ENCODE measurements around the gene ERBB4.
A peak's percentile ranks its signal among the peaks of the same experiment; 100 is the strongest.

ERBB4 gene

GRCh38 chr2:211473116-211473515, 1065.5 kb downstream of the ERBB4 start:
- DNase-seq (ENCODE audit: extremely low spot score, insufficient read length, low read depth) (no peak), FAIRE-seq (no peak)

GRCh38 chr2:211469664-211470059, 1068.9 kb downstream of the ERBB4 start:
- DNase-seq (ENCODE audit: extremely low spot score, insufficient read length, low read depth) (no peak), FAIRE-seq (no peak)

- no peak for DNase-seq (ENCODE audit: extremely low spot score, insufficient read length, low read depth)
- no peak for FAIRE-seq
Observed at GRCh38 chr2:211468877-211469663, 1069.5 kb downstream of the ERBB4 start.

- FAIRE-seq = no peak
- DNase-seq (ENCODE audit: extremely low spot score, insufficient read length, low read depth) = no peak
Observed at GRCh38 chr2:211468217-211468616, 1070.4 kb downstream of the ERBB4 start.

- no peak for DNase-seq (ENCODE audit: extremely low spot score, insufficient read length, low read depth)
- FAIRE-seq = no peak
Observed at GRCh38 chr2:211463397-211463796, 1075.2 kb downstream of the ERBB4 start.

GRCh38 chr2:211458974-211459373, 1079.6 kb downstream of the ERBB4 start:
- no peak for FAIRE-seq

GRCh38 chr2:211457325-211457724, 1081.3 kb downstream of the ERBB4 start:
- DNase-seq (ENCODE audit: extremely low spot score, insufficient read length, low read depth) = no peak
- no peak for FAIRE-seq

More at GRCh38 chr2:211458974-211459373, 1079.6 kb downstream of the ERBB4 start:
- no peak for DNase-seq (ENCODE audit: extremely low spot score, insufficient read length, low read depth)

- peak; percentile 3 for DNase-seq (ENCODE audit: extremely low spot score, insufficient read length, low read depth)
- FAIRE-seq = peak; percentile 78
Observed at GRCh38 chr2:211455216-211455841, 1083.3 kb downstream of the ERBB4 start.

- DNase-seq (ENCODE audit: extremely low spot score, insufficient read length, low read depth) = no peak
- FAIRE-seq = no peak
Observed at GRCh38 chr2:211454679-211455078, 1083.9 kb downstream of the ERBB4 start.

- no peak for FAIRE-seq
- DNase-seq (ENCODE audit: extremely low spot score, insufficient read length, low read depth) = no peak
Observed at GRCh38 chr2:211453311-211453887, 1085.2 kb downstream of the ERBB4 start.

- FAIRE-seq (no peak), DNase-seq (ENCODE audit: extremely low spot score, insufficient read length, low read depth) (no peak)
Observed at GRCh38 chr2:211451642-211452041, 1087.0 kb downstream of the ERBB4 start.

- no peak for FAIRE-seq
- DNase-seq (ENCODE audit: extremely low spot score, insufficient read length, low read depth) = no peak
Observed at GRCh38 chr2:211449819-211450218, 1088.8 kb downstream of the ERBB4 start.

GRCh38 chr2:211447548-211447947, 1091.1 kb downstream of the ERBB4 start:
- FAIRE-seq (no peak), DNase-seq (ENCODE audit: extremely low spot score, insufficient read length, low read depth) (no peak)

GRCh38 chr2:211440107-211440506, 1098.5 kb downstream of the ERBB4 start:
- FAIRE-seq (no peak), DNase-seq (ENCODE audit: extremely low spot score, insufficient read length, low read depth) (no peak)

GRCh38 chr2:211439011-211439410, 1099.6 kb downstream of the ERBB4 start:
- FAIRE-seq (no peak), DNase-seq (ENCODE audit: extremely low spot score, insufficient read length, low read depth) (no peak)

GRCh38 chr2:211437396-211437795, 1101.2 kb downstream of the ERBB4 start:
- FAIRE-seq = no peak
- no peak for DNase-seq (ENCODE audit: extremely low spot score, insufficient read length, low read depth)

GRCh38 chr2:211436182-211436581, 1102.4 kb downstream of the ERBB4 start:
- FAIRE-seq (no peak), DNase-seq (ENCODE audit: extremely low spot score, insufficient read length, low read depth) (no peak)

- DNase-seq (ENCODE audit: extremely low spot score, insufficient read length, low read depth) = no peak
Observed at GRCh38 chr2:211435331-211435730, 1103.3 kb downstream of the ERBB4 start.

GRCh38 chr2:211434773-211435172, 1103.8 kb downstream of the ERBB4 start:
- FAIRE-seq (no peak), DNase-seq (ENCODE audit: extremely low spot score, insufficient read length, low read depth) (no peak)

More at GRCh38 chr2:211435331-211435730, 1103.3 kb downstream of the ERBB4 start:
- no peak for FAIRE-seq

- no peak for FAIRE-seq
Observed at GRCh38 chr2:211429256-211429920, 1109.2 kb downstream of the ERBB4 start.

GRCh38 chr2:211426240-211426639, 1112.4 kb downstream of the ERBB4 start:
- no peak for DNase-seq (ENCODE audit: extremely low spot score, insufficient read length, low read depth)
- no peak for FAIRE-seq

More at GRCh38 chr2:211429256-211429920, 1109.2 kb downstream of the ERBB4 start:
- no peak for DNase-seq (ENCODE audit: extremely low spot score, insufficient read length, low read depth)
